AG09309 (cell line): ENCODE measurements around the gene TMEM89.

ENCODE experiments used
- DNase-seq: peaks from one replicate; pipeline ENCODE4 v3.0.0-alpha.2; 2010; ENCODE audit warnings: low read depth
- H3K4me3 ChIP-seq: 2 replicates; pipeline ENCODE4 v1.5.1; 2011; ENCODE audit warnings: mild to moderate bottlenecking, low read depth, low read length, moderate library complexity; ENCODE audit not compliant: control insufficient read depth
- CTCF ChIP-seq: IDR thresholded peaks from 2 replicates; pipeline ENCODE4 v1.5.1; 2011; ENCODE audit warnings: mild to moderate bottlenecking, low read depth, low read length, inconsistent platforms; ENCODE audit not compliant: insufficient read depth, control insufficient read depth; ENCODE audit errors: missing control alignments

TMEM89 gene

GRCh38 chr3:48629894-48630293 is 8.3 kb upstream of the TMEM89 start:
- no peak overlapping the region for H3K4me3 ChIP-seq
- no peak for TF ChIP-seq CTCF
- DNase-seq = no peak

GRCh38 chr3:48628277-48629017 is 6.9 kb upstream of the TMEM89 start:
- TF ChIP-seq CTCF = no peak
- DNase-seq = no peak
- no peak overlapping the region for H3K4me3 ChIP-seq

- no peak for TF ChIP-seq CTCF
- no peak for DNase-seq
- H3K4me3 ChIP-seq = no peak overlapping the region
These were observed 4.0 kb upstream of the TMEM89 start for GRCh38 chr3:48625600-48625999.

- no peak overlapping the region for H3K4me3 ChIP-seq
- TF ChIP-seq CTCF = no peak
- DNase-seq = no peak
These were observed 3.2 kb upstream of the TMEM89 start for GRCh38 chr3:48624767-48625166.

- DNase-seq = no peak
- no peak for TF ChIP-seq CTCF
- no peak overlapping the region for H3K4me3 ChIP-seq
These were observed 2.4 kb upstream of the TMEM89 start for GRCh38 chr3:48623851-48624547.

GRCh38 chr3:48619541-48620524 is 1.7 kb downstream of the TMEM89 start:
- H3K4me3 ChIP-seq = no peak overlapping the region
- no peak for DNase-seq
- TF ChIP-seq CTCF = no peak
